HUES48 (cell line): Measurements from ENCODE around the gene CANT1.
"Not testable (repeated sequence)": the region's sequence is repeated elsewhere in the genome, so short reads cannot be mapped to it uniquely, and the experiment has no call there.

Experiments
- H3K27ac ChIP-seq: one replicate; pipeline ENCODE4 v1.7.0; 2013; ENCODE audit warnings: low read depth, low read length, inconsistent platforms
- H3K27me3 ChIP-seq: 2 replicates; pipeline ENCODE4 v1.6.1; 2013; ENCODE audit warnings: mild to moderate bottlenecking, low read length; ENCODE audit not compliant: control insufficient read depth, insufficient read depth
- H3K36me3 ChIP-seq: 2 replicates; pipeline ENCODE4 v1.6.1; 2013; ENCODE audit warnings: low read length; ENCODE audit not compliant: control insufficient read depth, insufficient read depth
- H3K4me1 ChIP-seq: 2 replicates; pipeline ENCODE4 v1.6.1; 2013; ENCODE audit warnings: mild to moderate bottlenecking, low read length; ENCODE audit not compliant: control insufficient read depth, insufficient read depth
- H3K4me3 ChIP-seq: 2 replicates; pipeline ENCODE4 v1.5.1; 2013; ENCODE audit warnings: mild to moderate bottlenecking, low read depth, low read length
- H3K9ac ChIP-seq: 2 replicates; pipeline ENCODE4 v1.6.1; 2013; ENCODE audit warnings: mild to moderate bottlenecking, low read depth, low read length, moderate library complexity
- H3K9me3 ChIP-seq: 2 replicates; pipeline ENCODE4 v1.6.1; 2013; ENCODE audit warnings: low read length; ENCODE audit not compliant: control insufficient read depth, insufficient read depth

CANT1 gene

GRCh38 chr17:78947235-78948149 lies 62.1 kb downstream of the CANT1 start:
- H3K27ac ChIP-seq: no peak overlapping the region
- H3K27me3 ChIP-seq: no peaks in the 10 kb centered on the region
- H3K9ac ChIP-seq: no peak overlapping the region
- no peaks in the 10 kb centered on the region for H3K4me1 ChIP-seq
- H3K4me3 ChIP-seq: no peak overlapping the region
- H3K9me3 ChIP-seq: peaks cover 9% of the 10 kb centered on the region; the same call in 1 of the 2 replicates
- H3K36me3 ChIP-seq: no peaks in the 10 kb centered on the region

DNA sequence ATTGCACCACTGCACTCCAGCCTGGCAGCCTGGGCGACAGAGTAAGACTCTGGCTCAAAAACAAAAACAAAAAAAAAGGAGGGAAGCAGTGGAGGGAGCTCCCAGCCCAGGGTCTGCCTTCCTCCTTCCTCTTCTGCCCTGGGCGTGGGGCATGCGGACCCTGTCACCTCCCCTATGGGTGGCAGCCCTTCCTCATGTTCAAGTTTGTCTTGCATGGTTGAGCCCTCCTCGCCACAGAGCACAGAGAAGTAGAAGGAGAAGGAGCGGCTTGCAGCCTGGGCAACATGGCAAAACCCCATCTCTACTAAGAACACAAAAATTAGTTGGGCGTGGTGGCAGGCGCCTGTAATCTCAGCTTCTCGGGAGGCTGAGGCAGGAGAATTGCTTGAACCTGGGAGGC lies 62.9 kb downstream of the CANT1 start:
- H3K9me3 ChIP-seq: peaks cover 9% of the 10 kb centered on the region; the same call in 1 of the 2 replicates
- H3K27ac ChIP-seq: no peak overlapping the region
- no peaks in the 10 kb centered on the region for H3K36me3 ChIP-seq
- no peaks in the 10 kb centered on the region for H3K27me3 ChIP-seq
- H3K9ac ChIP-seq: no peak overlapping the region
- no peaks in the 10 kb centered on the region for H3K4me1 ChIP-seq
- no peak overlapping the region for H3K4me3 ChIP-seq

GRCh38 chr17:78946131-78946530 lies 63.4 kb downstream of the CANT1 start:
- H3K27ac ChIP-seq: no peak overlapping the region
- no peak overlapping the region for H3K4me3 ChIP-seq
- peaks cover 8% of the 10 kb centered on the region; the same call in 1 of the 2 replicates for H3K9me3 ChIP-seq
- no peak overlapping the region for H3K9ac ChIP-seq
- no peaks in the 10 kb centered on the region for H3K36me3 ChIP-seq
- no peaks in the 10 kb centered on the region for H3K27me3 ChIP-seq
- H3K4me1 ChIP-seq: no peaks in the 10 kb centered on the region

GRCh38 chr17:78945455-78945854 lies 64.1 kb downstream of the CANT1 start:
- H3K36me3 ChIP-seq, H3K27ac ChIP-seq: not testable (repeated sequence)

GRCh38 chr17:78944956-78945355 lies 64.6 kb downstream of the CANT1 start:
- no peaks in the 10 kb centered on the region for H3K27me3 ChIP-seq
- no peaks in the 10 kb centered on the region for H3K4me1 ChIP-seq
- H3K4me3 ChIP-seq: no peak overlapping the region
- no peaks in the 10 kb centered on the region for H3K9me3 ChIP-seq
- H3K9ac ChIP-seq: no peak overlapping the region
- H3K27ac ChIP-seq: no peak overlapping the region
- no peaks in the 10 kb centered on the region for H3K36me3 ChIP-seq

More at GRCh38 chr17:78945455-78945854, 64.1 kb downstream of the CANT1 start:
- not testable (repeated sequence) for H3K27me3 ChIP-seq, H3K4me3 ChIP-seq, H3K4me1 ChIP-seq, H3K9ac ChIP-seq, H3K9me3 ChIP-seq

GRCh38 chr17:78944026-78944425 lies 65.5 kb downstream of the CANT1 start:
- no peak overlapping the region for H3K27ac ChIP-seq
- no peaks in the 10 kb centered on the region for H3K36me3 ChIP-seq
- no peaks in the 10 kb centered on the region for H3K27me3 ChIP-seq
- no peaks in the 10 kb centered on the region for H3K9me3 ChIP-seq
- H3K4me3 ChIP-seq: no peak overlapping the region
- no peak overlapping the region for H3K9ac ChIP-seq
- no peaks in the 10 kb centered on the region for H3K4me1 ChIP-seq
